NCI-H524 (cell line): ENCODE results near the gene TGFB2.

Experiments
- DNase-seq, 2 experiments: peaks; one replicate each; lab custom pipeline; 2025; lab: John Stamatoyannopoulos, UW

TGFB2 gene

GRCh38 chr1:218426343-218426657, 81.2 kb downstream of the TGFB2 start:
- DNase-seq: no peak

- no peak for DNase-seq
Observed at GRCh38 chr1:218429301-218429700, 84.2 kb downstream of the TGFB2 start.

- no peak for DNase-seq
Observed at GRCh38 chr1:218430346-218430745, 85.2 kb downstream of the TGFB2 start.

GRCh38 chr1:218430822-218431221, 85.7 kb downstream of the TGFB2 start:
- no peak for DNase-seq

- no peak for DNase-seq
Observed at GRCh38 chr1:218431476-218431875, 86.3 kb downstream of the TGFB2 start.

GRCh38 chr1:218433744-218434143, 88.6 kb downstream of the TGFB2 start:
- no peak for DNase-seq

- DNase-seq: no peak
Observed at GRCh38 chr1:218435528-218435927, 90.4 kb downstream of the TGFB2 start.

GRCh38 chr1:218436346-218436745, 91.2 kb downstream of the TGFB2 start:
- no peak for DNase-seq

GRCh38 chr1:218436997-218437396, 91.9 kb downstream of the TGFB2 start:
- DNase-seq: no peak

GRCh38 chr1:218439541-218440295, 94.6 kb downstream of the TGFB2 start:
- no peak for DNase-seq

GRCh38 chr1:218443255-218443654, 98.1 kb downstream of the TGFB2 start:
- DNase-seq: no peak

GRCh38 chr1:218444173-218444572, 99.0 kb downstream of the TGFB2 start:
- DNase-seq: no peak

GRCh38 chr1:218444588-218444987, 99.5 kb downstream of the TGFB2 start:
- no peak for DNase-seq

- no peak for DNase-seq
Observed at GRCh38 chr1:218447010-218447689, 102.0 kb downstream of the TGFB2 start.

GRCh38 chr1:218451415-218451814, 106.3 kb downstream of the TGFB2 start:
- no peak for DNase-seq

- no peak for DNase-seq
Observed at GRCh38 chr1:218454700-218455282, 109.7 kb downstream of the TGFB2 start.

GRCh38 chr1:218456444-218456843, 111.3 kb downstream of the TGFB2 start:
- no peak for DNase-seq

GRCh38 chr1:218459450-218459849, 114.3 kb downstream of the TGFB2 start:
- DNase-seq: no peak

GRCh38 chr1:218459878-218460711, 115.0 kb downstream of the TGFB2 start:
- DNase-seq: no peak

GRCh38 chr1:218461351-218461750, 116.2 kb downstream of the TGFB2 start:
- no peak for DNase-seq

- no peak for DNase-seq
Observed at GRCh38 chr1:218462116-218462515, 117.0 kb downstream of the TGFB2 start.

GRCh38 chr1:218462587-218462986, 117.5 kb downstream of the TGFB2 start:
- no peak for DNase-seq
